GM18907 (cell line): ENCODE measurements around the gene POLR1B.
"Not testable (repeated sequence)": the region's sequence is repeated elsewhere in the genome, so short reads cannot be mapped to it uniquely, and the experiment has no call there.

Source experiments
- ATAC-seq: cut with Tn5 transposase; IDR thresholded peaks from one replicate; pipeline ENCODE4 v1.9.1; 2021; ENCODE audit warnings: mild to moderate bottlenecking, moderate library complexity; ENCODE audit not compliant: unreplicated experiment

POLR1B gene

GRCh38 chr2:112597537-112598322 is 55.5 kb downstream of the POLR1B start:
- ATAC-seq = no peak

DNA sequence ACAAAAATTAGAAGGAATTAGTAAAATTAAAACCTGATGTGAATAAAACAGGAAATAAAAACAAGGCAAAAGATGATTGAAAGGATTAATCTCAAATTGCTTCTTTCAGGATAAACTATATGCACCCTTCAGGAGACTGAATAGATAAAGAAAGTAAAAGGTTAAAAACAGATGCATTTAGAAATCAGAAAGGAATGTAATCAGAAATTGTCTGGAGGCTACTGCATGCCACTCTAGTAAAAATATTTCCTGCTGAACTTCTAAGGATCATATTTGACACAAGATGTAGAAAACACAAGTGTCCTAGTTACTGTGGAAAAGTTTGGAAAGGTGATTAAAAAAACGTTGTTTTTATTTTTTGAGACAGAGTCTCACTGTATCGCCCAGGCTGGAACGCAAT is 58.4 kb downstream of the POLR1B start:
- ATAC-seq = no peak

- no peak for ATAC-seq
Observed at GRCh38 chr2:112601754-112602153, 59.5 kb downstream of the POLR1B start.

DNA sequence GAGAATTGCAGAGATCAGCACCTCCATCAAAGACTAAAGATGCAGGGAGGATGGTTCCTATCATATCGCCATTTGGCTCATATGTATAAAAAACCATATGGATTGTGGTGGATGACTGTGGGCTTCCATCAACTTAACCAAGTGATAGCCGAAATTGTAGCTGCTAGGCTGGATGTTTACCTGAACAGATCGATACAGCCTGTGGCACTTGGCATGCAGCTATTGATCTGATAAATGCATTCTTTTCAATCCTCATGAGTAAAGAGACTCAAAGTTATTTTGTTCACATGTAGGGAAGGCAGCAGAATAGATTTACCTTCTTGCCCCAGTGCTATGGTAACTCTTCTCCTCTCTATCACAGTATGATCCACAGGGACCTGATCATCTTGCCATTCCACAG is 60.7 kb downstream of the POLR1B start:
- no peak for ATAC-seq

- ATAC-seq = no peak
Observed at GRCh38 chr2:112603731-112604130, 61.5 kb downstream of the POLR1B start.

GRCh38 chr2:112604952-112605351 is 62.7 kb downstream of the POLR1B start:
- no peak for ATAC-seq

- ATAC-seq = no peak
Observed at GRCh38 chr2:112605926-112606325, 63.7 kb downstream of the POLR1B start.

- ATAC-seq = no peak
Observed at GRCh38 chr2:112606547-112606946, 64.3 kb downstream of the POLR1B start.

- ATAC-seq = no peak
Observed at GRCh38 chr2:112607680-112608438, 65.6 kb downstream of the POLR1B start.

DNA sequence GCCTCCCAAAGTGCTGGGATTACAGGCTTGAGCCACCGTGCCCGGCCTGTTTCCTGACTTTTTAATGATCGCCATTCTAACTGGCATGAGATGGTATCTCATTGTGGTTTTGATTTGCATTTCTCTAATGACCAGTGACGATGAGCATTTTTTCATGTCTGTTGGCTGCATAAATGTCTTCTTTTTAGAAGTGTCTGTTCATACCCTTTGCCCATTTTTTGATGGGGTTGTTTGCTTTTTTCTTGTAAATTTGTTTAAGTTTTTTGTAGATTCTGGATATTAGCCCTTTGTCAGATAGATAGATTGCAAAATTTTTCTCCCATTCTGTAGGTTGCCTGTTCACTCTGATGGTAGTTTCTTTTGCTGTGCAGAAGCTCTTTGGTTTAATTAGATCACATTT is 67.1 kb downstream of the POLR1B start:
- not testable (repeated sequence) for ATAC-seq

DNA sequence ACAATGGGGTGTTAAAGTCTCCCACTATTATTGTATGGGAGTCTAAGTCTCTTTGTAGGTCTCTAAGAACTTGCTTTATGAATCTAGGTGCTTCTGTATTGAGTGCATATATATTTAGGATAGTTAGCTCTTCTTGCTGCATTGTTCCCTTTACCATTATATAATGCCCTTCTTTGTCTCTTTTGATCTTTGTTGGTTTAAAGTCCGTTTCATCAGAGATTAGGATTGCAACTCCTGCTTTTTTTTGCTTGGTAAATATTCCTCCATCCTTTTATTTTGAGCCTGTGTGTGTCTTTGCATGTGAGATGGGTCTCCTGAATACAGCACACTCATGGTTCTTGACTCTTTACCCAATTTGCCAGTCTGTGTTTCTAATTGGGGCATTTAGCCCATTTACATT is 70.0 kb downstream of the POLR1B start:
- ATAC-seq = not testable (repeated sequence)

- no peak for ATAC-seq
Observed at GRCh38 chr2:112614201-112614840, 72.1 kb downstream of the POLR1B start.

GRCh38 chr2:112615051-112615450 is 72.8 kb downstream of the POLR1B start:
- ATAC-seq = no peak

DNA sequence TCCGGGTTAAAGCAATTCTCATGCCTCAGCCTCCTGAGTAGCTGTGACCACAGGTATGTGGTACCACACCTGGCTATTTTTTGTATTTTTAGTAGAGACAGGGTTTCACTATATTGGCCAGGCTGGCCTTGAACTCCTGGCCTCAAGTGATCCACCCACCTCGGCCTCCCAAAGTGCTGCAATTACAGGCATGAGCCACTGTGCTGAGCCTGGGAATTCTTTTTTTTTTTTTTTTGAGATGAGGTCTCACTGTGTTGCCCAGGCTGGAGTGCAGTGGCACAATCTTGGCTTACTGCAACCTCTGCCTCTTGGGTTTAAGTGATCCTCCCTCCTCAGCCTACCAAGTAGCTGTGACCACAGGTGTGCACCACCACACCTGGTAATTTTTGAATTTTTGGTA is 73.5 kb downstream of the POLR1B start:
- not testable (repeated sequence) for ATAC-seq

GRCh38 chr2:112618383-112618782 is 76.1 kb downstream of the POLR1B start:
- no peak for ATAC-seq

DNA sequence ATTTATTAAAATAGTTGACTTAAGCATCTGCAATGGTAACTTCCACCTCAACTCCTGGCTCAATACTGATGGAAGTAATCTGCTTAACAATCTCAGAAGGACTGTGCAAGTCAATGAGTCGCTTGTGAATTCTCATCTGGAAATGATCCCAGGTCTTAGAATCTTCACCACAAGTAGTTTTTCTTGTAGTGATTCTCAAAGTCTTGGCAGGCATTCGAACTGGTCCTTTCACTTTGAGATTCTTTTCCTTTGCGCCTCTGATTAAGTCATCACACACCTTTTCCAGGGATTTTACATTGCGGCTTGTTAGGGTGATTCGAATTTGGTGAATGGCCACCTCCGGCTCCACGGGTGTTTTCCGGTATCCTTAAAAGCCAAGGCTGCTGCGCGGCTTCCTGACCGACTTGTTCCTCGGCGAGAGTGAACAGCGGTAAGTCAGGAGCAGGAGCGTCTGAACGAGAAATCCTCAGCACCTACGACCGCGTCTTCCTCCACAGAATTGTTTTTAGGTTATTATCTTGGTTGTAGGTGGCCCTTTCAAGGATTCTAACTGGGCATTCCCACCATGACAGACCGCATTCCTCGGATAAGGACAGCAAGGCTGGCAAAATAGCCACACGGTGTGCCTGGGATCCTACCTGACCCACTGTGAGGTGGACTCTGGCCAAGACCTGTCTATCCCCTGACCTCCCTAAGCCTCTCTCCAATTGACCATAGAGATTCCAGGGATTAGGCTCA is 79.7 kb downstream of the POLR1B start:
- ATAC-seq = no peak

DNA sequence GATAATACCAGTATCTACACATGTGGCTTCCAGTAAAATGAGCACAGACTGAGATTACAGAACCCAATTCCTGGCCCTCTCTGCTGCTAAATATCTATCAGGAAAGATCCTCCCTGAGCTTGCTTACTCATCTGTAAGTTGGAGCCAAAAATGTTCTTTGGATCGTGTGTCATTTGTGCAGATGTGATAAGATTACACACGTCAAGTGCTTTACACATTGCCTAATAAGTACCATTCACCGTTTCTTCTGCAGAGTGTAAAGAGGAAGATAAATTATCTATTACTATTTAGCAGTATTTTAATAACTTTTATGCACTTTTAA is 80.2 kb downstream of the POLR1B start:
- ATAC-seq = no peak

GRCh38 chr2:112623913-112624777 is 81.9 kb downstream of the POLR1B start:
- peak; percentile 61 for ATAC-seq

DNA sequence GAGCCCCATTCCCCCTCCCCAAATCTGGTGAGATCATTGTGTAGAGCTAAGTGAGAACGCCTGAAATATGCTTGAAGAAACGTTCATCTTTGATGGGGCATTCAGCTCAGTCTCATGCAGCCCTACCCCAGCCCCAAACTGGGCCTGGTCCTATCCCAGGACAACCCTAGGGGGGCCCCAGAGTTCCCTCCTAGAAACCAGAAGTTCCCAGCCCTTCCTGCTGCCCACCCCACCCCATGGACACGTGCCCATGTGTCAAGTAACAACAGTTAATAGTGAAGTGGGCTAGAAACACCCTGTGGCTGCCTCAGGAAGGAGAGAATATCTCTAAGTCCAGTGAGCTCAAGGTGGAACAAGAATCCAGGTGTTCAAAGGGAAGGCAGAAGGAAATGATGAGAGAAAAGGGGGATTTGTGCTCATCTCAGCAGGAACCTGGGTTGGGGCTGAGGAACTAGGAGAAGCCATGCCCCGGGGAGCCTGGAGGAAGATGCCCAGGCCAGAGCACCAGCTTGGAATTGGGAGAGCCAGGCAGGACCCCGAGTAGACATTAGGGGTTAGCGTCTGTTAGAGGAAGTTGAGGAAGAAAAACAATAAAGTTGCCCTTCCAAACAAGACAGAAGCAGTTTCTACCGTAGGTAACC is 83.3 kb downstream of the POLR1B start:
- no peak for ATAC-seq

- peak; percentile 53 for ATAC-seq
Observed at GRCh38 chr2:112626604-112627059, 84.4 kb downstream of the POLR1B start.
